NCI-H2196 (cell line): Measurements from ENCODE around the gene LRSAM1.

ENCODE experiments used
- DNase-seq: peaks from one replicate; lab custom pipeline; 2025; ENCODE audit not compliant: unreplicated experiment; lab: John Stamatoyannopoulos, UW

LRSAM1 gene

DNA sequence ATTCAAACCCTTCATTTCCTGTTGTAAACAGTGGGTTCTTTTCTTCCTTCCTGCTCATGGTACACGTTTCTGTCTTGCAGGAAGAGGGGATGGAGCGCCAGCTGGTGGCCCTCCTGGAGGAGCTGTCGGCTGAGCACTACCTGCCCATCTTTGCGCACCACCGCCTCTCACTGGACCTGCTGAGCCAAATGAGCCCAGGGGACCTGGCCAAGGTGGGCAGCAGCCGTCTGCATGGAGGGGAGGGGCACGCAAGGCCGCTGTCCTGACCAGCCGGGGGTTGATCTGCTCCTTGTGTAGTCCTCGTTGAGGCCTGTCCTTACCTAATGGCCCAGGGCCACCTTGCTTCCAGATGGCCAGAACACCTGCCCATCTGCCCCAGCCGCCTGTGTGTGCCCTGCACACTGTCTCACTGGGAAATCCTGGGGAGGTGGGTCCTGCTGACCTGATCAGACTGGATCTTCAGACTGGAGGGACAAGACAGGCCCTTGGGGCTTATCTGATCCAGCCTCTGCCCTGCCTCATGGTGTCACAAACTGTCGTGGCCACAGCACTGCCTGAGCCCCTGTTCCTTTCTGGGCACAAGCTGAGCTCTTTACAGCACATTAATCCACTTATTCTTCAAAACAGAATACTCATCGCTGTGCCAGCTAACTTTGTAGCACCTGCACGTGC lies 44.7 kb downstream of the LRSAM1 start:
- DNase-seq: no peak

DNA sequence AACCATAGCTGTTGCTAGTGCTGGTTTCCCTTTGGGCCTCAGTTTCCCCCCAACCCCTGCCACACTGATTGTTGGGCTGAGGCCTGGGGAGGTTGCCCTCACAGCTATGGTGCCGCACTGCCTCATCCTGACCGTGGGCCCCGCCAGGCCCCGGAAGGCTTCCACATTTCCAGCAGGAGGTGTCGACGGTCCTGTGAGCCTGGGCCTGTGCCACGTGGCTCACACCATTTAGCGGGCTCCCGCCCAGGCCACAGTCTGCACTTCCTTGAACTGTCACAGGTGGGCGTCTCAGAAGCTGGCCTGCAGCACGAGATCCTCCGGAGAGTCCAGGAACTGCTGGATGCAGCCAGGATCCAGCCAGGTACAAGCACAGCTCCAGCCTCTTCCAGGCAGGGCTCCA lies 45.7 kb downstream of the LRSAM1 start:
- no peak for DNase-seq

DNA sequence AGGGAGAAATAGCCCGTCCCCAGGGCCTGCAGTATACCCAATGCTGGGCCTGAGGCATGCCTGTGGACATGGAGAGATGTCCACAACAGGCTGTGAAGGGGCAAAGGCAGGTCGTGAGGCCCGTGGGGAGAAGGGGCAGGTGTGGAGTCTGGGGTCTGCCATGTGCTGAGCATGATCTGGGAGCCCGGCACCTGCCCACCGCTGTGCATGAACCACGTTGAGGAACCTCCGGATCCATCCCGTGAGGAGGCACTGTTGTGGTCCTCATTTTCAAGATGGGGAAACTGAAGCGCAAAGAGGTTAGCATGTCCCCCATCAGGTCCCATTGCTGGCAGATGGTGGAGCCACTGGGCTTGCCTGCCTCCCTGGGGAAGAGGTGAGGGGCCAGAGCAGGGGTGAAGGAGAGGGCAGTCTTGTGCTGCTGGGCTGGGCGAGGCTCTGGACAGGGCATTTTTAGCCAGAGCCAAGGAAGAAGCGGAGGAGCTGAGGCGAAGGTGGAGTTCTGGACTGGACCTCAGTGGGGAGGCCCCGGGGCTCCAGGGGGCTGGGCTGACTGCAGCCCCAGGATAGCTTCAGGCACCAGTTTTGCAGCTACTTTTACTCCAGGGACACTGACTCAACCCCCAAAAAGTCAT lies 46.5 kb downstream of the LRSAM1 start:
- no peak for DNase-seq

DNA sequence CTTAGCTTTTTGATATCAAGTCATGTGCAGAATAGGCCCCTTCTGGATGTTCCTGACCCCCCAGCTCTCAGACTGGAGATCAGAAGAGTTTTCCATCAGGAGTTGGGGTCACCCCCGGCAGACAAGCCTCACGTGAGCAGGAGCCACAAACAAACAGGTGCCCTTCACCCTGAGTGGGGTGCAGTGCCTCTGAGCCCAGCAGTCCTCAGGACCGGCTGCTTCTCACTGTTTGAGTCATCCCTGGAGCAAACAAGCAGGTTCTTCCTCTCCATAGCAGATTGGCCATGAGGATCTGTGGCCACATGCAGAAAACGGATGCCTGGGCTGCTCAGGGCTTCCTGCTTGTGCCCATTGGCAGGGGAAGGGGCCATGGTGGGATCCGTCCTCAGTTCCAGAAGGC lies 47.0 kb downstream of the LRSAM1 start:
- DNase-seq: no peak

DNA sequence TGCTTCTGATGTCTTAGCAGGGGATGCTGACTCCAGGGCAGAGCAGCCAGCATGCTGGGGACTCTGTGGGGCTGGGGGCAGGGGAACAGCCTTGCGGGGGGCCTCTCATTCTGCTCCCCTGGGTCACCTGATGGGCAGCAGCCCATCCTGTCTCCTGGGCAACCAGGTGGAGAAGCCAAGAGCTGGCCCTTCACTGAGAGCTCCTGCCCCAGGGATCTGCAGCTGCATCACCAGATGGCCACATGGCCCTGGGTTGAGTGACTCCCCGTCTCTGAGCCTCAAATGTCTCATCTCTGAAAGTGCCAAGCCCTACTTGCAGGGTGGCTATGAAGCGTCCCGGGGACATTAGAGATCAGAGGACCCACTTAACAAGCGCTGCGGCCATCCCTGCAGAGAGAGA lies 49.1 kb downstream of the LRSAM1 start:
- no peak for DNase-seq

DNA sequence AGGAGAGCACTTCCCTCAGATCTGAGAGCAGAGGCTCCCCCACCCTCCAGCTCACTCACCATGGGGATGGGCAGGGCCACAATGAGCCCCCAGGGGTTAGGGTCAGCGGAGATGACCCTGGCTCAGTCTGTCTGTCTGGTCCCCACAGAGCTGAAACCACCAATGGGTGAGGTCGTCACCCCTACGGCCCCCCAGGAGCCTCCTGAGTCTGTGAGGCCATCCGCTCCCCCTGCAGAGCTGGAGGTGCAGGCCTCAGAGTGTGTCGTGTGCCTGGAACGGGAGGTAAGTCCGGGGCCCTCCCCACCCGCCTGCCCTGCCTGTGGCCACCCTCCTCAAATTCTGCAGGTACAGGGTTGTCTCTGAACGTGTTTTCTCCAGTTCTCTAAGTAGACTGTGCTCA lies 49.6 kb downstream of the LRSAM1 start:
- DNase-seq: no peak

DNA sequence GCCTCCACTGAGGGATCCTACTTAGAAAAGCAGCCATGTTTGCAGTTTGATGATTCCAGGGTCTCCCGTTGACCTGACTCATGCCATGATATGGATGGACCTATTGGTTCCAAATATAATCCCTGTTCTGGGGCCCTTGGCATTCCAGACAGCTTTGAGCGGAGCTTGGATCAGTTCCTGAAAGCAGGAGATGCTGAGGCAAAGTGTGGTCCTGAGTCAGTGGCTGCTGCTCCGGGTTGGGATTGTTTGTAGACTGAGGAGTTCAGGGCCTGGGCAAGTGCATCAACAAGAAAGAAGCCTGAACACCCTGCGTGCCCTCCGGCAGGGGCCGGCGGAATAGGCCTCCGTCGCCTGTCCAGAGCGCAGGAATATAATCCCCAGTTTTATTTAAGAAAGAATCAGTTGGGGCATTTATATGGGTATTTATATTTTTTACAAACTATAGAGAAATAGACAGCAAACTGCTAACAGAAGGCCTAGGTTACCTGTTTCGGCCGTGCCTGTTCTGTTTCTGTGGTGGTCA lies 50.6 kb downstream of the LRSAM1 start:
- DNase-seq: no peak

DNA sequence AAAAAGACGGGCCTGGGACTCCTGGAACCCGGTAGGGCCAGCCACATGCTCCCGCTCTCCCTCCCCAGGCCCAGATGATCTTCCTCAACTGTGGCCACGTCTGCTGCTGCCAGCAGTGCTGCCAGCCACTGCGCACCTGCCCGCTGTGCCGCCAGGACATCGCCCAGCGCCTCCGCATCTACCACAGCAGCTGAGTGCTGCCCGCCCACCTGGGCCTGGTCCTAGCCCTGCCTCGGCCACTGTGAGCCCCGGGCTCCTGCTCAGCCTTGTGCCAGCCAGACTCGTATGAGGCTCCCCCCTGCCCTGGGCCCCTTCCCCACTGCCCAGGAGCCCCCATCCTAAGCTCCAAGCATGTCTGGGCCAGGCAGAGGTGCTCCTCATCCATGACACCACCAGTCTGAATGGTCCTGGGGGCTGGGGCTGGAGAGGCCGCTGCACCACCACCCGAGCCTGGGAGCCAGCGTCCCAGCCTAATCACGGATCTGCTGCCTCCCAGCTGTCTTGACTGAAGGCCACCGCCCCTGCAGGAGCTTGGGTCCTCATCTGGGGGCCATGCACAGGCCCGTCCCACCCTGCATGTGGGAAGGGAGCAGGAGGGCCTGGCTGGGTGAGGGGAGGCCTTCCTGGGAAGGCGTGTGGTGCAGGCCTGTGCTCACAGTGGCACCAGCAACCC lies 51.5 kb downstream of the LRSAM1 start:
- no peak for DNase-seq

DNA sequence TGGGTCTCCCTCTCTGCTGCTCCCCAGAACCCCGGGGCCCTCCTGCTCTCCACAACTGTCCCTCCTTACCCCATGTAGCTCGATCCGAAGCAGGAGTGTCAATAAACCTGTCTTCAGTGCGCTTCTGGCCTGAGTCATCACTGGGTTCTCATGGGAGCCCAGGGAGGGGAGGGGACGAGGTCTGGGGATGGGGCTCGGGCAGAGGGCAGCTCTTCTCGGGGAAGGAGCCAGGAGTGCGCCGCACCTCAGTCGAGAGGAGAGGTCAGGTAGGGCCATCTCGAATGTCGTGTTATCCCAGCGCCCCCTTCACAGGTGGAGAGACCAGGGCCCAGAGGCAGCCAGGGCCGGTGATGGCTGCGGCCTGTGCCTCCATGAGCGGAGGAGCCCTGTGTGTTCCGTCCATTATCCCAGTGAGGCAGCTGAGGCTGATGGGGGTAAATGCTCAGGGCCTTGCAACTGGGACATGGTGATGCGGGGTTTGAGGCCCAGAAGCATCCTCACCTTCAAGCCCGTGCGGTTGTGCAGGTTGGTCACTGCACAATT lies 52.1 kb downstream of the LRSAM1 start:
- no peak for DNase-seq

DNA sequence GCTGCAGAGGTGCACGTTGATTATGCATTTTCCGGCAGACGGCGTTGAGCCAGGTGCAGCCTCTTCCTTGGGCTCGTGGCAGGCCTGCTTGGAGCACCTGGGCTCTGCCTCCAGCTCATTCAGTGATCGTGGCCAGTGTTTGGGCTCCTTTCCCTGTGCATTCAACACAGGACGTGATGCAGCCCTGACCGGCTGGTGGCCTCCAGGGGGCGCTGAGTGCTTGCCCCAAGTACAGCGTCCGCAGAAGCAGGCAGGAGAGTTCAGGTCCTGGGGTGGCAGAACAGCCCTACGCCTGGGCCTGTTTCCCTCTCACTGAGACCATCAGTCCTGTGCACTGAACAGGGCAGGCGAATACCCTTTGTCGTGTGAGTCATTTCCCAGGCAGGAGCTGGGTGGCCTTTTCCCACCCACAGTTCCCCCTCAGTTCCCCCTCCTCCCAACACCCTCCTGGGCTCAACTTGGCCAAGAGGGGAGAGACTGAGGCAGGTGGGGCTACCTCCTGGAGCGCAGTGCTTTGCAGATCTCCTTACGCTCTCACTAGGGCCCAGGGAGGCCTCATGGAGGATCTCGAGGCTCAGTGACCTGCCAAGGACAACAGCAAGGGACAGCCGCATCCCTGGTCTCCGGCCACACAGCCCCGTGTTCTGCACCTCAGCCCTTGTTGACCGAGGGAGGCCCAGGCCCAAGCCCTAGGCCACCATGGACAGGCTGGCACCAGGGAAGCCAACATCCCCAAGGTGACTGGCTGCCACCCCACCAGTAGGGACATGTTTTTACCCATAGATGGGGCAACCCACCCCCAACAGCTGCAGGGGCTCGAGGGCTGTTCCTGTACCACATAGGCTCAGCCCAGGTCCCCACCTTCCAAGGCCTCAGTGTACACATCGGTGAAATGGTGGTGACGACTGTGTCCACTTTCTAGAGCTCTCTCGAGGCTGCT lies 52.9 kb downstream of the LRSAM1 start:
- peak; percentile 84 for DNase-seq

DNA sequence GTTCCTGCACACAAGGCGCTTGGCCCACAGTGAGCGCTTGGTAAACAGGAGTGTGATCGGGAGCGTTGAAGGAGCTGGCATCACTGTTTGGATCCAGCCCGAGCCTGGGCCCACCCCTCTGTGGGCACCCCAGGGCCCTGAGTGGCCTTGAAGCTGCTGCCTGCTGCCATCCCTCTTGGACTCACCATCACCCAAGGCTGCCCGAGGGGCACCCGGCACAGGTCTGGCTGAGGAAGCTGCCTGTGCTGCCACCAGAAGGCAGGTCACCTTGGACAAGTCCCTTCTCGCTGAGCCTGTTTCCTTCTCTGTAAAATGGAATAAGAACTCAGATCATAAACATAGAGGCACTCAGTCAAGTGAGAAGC lies 53.6 kb downstream of the LRSAM1 start:
- no peak for DNase-seq

DNA sequence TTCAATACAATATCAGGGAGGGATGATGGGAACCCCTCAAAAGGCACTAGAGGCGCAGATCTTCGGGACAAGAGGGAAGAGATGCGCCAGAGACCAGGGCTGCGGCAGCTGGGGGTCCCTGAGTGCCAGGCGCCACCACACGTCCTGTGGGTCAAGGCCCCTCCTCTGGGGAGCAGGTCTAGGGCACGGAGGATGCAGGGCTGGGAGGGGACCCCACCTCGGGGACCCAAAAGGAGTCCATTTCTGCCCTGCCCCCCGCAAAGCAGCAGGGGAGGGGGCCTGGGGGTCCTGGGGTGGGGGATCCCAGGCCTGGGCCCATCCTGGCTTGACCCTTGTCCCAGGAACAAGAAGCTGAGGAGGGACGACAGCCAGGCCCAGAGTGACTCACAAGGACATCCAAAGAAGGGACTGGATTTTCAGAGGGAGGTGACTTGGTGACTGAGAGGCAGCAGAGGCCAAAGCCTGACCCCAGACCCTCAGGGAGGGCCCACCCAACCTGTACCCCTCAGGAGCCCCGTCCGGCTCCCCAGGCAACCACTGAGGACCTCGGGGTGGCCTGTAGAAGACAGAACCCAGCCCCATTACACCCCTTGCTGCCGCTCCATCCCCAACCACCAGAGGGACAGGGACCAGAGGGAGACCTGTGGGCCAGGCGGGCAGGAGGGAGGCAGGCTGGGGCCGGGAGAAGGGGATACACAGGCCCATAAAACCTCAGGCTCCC lies 54.2 kb downstream of the LRSAM1 start:
- peak; percentile 18 for DNase-seq

DNA sequence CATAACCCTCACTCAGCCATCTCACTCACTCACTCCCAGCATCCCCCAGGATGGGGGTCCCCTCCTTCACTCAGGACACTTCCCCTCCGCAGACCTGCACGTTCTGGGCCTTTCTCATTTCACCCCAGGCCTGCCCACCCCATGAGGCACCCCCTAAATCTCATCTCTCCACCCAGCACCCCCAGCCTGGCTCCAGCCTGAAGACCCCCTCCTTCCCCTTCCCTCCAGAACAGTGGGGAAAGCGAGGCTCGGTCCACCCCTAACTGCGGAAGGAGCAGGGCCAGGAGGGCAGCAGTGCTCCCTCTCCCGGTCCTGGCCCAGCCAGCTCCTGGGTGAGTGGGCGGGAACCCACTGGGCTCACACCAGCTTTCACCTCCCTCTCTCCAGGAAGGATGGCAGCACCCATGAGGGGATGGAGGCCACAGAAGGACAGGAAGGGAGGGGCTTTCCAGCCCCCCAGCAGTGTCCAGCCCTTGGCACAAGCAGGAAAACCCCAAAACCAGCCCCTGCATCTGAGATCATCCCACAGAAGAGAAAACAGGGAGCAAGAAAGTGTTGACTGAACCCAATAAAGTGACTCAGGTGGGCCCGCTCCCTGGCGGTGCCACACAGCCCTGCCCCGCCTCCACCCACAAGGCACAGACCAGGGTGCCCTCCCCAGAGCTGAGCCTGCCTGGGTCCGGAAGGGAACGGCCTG lies 55.0 kb downstream of the LRSAM1 start:
- no peak for DNase-seq

DNA sequence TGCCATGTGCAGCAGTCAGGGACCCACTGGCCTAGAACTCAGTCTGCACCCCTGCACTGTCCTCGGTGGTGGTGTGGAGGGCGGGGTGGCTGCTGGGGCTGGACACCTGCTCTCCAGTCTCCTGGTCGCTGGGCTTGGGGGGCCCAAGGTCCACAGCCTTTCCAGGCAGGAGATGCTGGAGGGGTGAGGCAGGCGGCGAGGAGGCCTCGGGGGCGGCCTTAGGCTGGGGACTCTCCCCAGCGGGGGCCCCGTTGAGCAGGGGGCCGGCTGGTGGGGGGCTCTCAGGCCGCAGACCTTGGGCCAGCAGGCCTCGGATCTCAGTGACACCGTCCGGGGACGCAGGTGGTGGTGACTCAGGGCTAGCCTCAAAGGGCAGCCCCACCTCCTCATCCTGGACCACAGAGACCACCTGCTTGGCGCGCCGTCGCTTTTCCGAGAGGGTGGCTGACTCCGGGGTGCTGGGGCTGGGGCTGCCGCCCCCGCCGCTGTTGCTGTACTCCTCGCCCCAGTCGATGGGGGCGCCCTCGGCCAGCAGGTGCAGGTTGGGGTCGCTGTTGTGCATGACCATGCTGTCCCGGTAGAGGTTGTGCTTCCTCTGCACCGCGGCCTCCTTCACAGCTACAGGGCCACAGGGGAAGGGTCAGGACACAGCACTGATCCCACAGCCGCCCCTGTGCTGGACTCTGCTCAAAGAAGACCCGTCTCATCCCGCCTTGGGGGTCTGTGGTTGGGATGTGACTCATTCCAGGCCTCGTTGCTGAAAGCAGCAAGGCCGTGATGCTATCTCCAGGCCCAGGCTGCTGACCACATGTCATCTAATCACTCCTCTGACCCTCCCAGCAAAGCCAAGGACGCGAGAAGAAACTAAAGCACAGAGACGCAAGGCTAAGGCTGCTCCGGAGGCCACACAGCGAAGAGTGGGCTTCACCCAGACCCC lies 55.8 kb downstream of the LRSAM1 start:
- no peak for DNase-seq

DNA sequence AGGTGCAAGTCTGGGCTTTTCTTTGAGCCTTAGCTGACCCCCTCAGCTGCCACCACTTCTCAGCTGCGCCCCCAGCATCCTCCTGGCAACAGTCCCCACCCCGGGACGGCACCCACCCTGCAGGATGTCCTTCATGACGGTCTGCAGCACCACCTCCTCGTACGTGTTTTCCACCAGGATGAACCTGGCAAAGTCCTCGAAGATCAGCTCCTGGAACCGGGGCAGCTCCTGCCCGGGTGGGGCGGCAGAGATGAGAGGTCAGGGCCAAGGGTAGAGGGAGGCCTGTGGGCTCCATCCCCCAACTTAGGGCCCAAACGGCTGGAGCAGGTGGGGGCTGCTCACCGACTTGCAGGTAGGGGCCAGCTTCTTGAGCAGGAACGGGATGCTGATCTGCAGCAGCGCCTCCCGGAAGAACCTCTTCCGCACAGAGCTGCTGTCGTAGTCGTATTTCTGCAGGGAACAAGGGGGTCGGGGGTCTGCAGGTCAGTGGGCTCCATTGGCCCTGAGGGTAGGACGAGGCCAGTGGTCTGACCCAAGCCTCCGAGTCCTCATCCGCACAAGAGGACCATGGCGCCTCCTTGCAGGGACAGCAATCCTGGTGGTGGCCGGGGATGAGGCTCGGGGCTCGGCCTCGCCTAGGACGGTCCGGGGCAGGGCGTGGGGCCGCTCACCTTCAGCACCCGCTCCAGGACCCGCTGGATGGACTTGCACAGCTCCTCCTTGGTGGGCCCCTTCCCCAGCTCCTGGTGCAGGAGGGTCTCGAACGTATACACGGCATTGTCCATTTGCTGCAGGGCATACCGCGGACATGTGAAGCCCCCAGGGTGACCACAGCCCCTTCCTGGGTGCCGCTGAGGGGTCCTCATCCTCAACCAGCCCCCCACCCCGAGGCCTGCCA lies 56.7 kb downstream of the LRSAM1 start:
- no peak for DNase-seq

DNA sequence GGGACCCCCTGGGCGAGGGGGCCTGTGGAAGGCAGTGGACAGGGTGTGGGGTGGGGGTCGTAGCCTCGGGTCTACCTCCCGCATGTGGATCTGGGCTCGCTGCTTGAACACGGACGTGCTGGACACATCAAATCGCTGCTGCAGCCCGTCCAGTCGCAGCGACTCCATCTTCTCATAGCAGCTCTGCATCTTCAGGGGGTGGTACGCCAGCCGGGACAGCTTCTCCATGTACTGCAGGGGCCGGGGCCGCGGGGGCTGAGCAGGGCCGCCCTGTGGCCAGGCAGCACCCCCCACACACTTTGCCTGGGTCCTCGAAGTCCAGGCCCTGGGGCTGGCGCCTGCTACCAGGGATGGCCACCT lies 57.6 kb downstream of the LRSAM1 start:
- no peak for DNase-seq

DNA sequence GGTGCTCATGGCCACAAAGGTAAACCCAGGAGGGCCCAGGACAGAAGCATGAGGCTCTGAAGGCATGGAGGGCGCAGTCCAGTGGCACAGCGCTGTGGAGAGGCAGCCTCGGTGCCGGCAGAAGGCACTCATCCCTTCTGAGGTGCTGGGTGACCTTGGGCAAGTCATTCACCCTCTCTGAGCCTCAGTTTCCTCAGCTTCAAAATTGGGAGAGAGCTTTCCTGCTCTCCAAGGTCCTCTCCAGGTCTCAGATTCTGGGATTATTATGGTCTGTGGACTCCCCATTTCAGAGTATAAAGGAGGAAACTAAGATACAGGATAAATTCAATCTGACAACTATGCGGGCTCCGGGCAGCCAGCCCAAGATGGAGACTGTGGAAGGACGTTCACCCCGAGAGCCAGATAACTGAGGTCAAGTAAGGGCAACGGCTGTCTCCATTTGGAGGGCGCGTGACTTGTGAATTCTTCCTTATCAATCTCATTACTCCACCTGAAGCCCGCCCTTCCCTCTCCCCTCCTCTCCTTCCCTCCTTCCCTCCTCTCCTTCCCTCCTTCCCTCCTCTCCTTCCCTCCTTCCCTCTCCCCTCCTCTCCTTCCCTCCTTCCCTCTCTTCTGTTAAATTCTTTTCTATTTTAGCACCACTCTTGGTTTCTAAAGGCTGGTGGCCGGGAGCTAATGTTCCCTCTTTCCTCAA lies 58.1 kb downstream of the LRSAM1 start:
- no peak for DNase-seq
